ENCODE results near the gene ST8SIA6. TPM values are rescaled to one million over a fixed set of nuclear protein-coding genes. Genes with fewer than 3 reads are reported as not detected.

ST8SIA6 gene
- total and polyA plus RNA-seq, 4 donors, result 0.43 to 22.0 (median 2.9) TPM

GRCh38 chr10:17472481-17473227 lies 18.3 kb upstream of the ST8SIA6 start:
- WGBS, 2 donors, result 86 to 87% methylated on average over 3 of the region's 3 CpGs
- H3K27ac ChIP-seq (ENCODE audit: low read depth in 1 of 2, low read length in 1 of 2), result no peak overlapping the region
- peaks cover 0 to 2% (median 2%) of the 10 kb centered on the region in 3 donors for H3K27me3 ChIP-seq (ENCODE audit: control insufficient read depth in 3 of 3, insufficient read depth in 3 of 3, low read length in 2 of 3)
- no peaks in the 10 kb centered on the region for H3K9me3 ChIP-seq (ENCODE audit: control insufficient read depth in 4 of 4, insufficient read depth in 3 of 4, low read length in 3 of 4)
- no peak overlapping the region for H3K4me3 ChIP-seq
- TF ChIP-seq, protein P1, sequence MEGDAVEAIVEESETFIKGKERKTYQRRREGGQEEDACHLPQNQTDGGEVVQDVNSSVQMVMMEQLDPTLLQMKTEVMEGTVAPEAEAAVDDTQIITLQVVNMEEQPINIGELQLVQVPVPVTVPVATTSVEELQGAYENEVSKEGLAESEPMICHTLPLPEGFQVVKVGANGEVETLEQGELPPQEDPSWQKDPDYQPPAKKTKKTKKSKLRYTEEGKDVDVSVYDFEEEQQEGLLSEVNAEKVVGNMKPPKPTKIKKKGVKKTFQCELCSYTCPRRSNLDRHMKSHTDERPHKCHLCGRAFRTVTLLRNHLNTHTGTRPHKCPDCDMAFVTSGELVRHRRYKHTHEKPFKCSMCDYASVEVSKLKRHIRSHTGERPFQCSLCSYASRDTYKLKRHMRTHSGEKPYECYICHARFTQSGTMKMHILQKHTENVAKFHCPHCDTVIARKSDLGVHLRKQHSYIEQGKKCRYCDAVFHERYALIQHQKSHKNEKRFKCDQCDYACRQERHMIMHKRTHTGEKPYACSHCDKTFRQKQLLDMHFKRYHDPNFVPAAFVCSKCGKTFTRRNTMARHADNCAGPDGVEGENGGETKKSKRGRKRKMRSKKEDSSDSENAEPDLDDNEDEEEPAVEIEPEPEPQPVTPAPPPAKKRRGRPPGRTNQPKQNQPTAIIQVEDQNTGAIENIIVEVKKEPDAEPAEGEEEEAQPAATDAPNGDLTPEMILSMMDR (IDR thresholded peaks at IDR 0.05; ENCODE audit: control extremely low read depth, extremely low read depth), result no peak
- no peaks in the 10 kb centered on the region for H3K36me3 ChIP-seq (ENCODE audit: control insufficient read depth in 4 of 4, insufficient read depth in 4 of 4, low read length in 4 of 4)
- no peaks in the 10 kb centered on the region for H3K4me1 ChIP-seq (ENCODE audit: control insufficient read depth in 5 of 5, insufficient read depth in 5 of 5, low read length in 5 of 5)
- ATAC-seq (ENCODE audit: insufficient read depth, low FRiP score) (no peak), DNase-seq (no peak)
- H3K9ac ChIP-seq (ENCODE audit: insufficient read depth in 1 of 2, low read length in 2 of 2), result no peak overlapping the region

DNA sequence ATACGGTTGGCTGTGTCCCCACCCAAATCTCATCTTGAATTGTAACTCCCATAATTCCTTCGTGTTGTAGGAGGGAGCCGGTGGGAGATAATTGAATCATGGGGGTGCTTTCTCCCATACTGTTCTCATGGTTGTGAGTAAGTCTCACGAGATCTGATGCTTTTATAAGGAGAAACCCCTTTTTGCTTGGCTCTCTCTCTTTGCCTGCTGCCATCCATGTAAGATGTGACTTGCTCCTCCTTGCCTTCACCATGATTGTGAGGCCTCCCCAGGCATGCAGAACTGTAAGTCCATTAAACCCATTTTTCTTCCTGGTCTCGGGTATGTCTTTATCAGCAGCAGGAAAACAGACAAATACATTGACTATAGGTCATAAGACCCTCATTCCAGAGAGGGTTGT lies 15.9 kb upstream of the ST8SIA6 start:
- Histone ChIP-seq H3K4me3 (no peak overlapping the region), H3K4me1 (ENCODE audit: control insufficient read depth in 5 of 5, insufficient read depth in 5 of 5, low read length in 5 of 5) (no peaks in the 10 kb centered on the region), H3K27me3 (ENCODE audit: control insufficient read depth in 3 of 3, insufficient read depth in 3 of 3, low read length in 2 of 3) (peaks cover 0 to 2% (median 2%) of the 10 kb centered on the region in 3 donors), H3K36me3 (ENCODE audit: control insufficient read depth in 4 of 4, insufficient read depth in 4 of 4, low read length in 4 of 4) (no peaks in the 10 kb centered on the region), H3K27ac (ENCODE audit: low read depth in 1 of 2, low read length in 1 of 2) (no peak overlapping the region), H3K9ac (ENCODE audit: insufficient read depth in 1 of 2, low read length in 2 of 2) (no peak overlapping the region), H3K9me3 (ENCODE audit: control insufficient read depth in 4 of 4, insufficient read depth in 3 of 4, low read length in 3 of 4) (no peaks in the 10 kb centered on the region)
- DNase-seq (no peak), ATAC-seq (ENCODE audit: insufficient read depth, low FRiP score) (no peak)
- TF ChIP-seq, protein P1 (IDR thresholded peaks at IDR 0.05; ENCODE audit: control extremely low read depth, extremely low read depth), result no peak
- 93 to 95% methylated on average over 5 of the region's 5 CpGs for WGBS, 2 donors

GRCh38 chr10:17465328-17466125 lies 11.1 kb upstream of the ST8SIA6 start:
- no peak overlapping the region for H3K27ac ChIP-seq (ENCODE audit: low read depth in 1 of 2, low read length in 1 of 2)
- ATAC-seq (ENCODE audit: insufficient read depth, low FRiP score) (no peak), DNase-seq (no peak)
- H3K36me3 ChIP-seq (ENCODE audit: control insufficient read depth in 4 of 4, insufficient read depth in 4 of 4, low read length in 4 of 4), result no peaks in the 10 kb centered on the region
- TF ChIP-seq, protein P1 (IDR thresholded peaks at IDR 0.05; ENCODE audit: control extremely low read depth, extremely low read depth), result no peak
- H3K4me1 ChIP-seq (ENCODE audit: control insufficient read depth in 5 of 5, insufficient read depth in 5 of 5, low read length in 5 of 5), result no peaks in the 10 kb centered on the region
- H3K9me3 ChIP-seq (ENCODE audit: control insufficient read depth in 4 of 4, insufficient read depth in 3 of 4, low read length in 3 of 4), result peaks cover 0 to 2% (median 0%) of the 10 kb centered on the region in 4 donors
- no peak overlapping the region for H3K4me3 ChIP-seq
- 66 to 73% methylated on average over 5 of the region's 5 CpGs for WGBS, 2 donors
- H3K27me3 ChIP-seq (ENCODE audit: control insufficient read depth in 3 of 3, insufficient read depth in 3 of 3, low read length in 2 of 3), result peaks cover 0 to 2% (median 0%) of the 10 kb centered on the region in 3 donors
- H3K9ac ChIP-seq (ENCODE audit: insufficient read depth in 1 of 2, low read length in 2 of 2), result no peak overlapping the region
